RWPE1 (cell line): ENCODE results near the gene BTF3L4.

Source experiments
- CTCF ChIA-PET: fragments of 350-600 bp; sonication (Branson Sonifier 250); formaldehyde crosslinking; extraction: SDS; loops from one replicate; lab custom pipeline; 2021; lab: Yijun Ruan, JAX
- POLR2A ChIA-PET: fragments of 400-600 bp; formaldehyde crosslinking; extraction: SDS; loops from one replicate; lab custom pipeline; 2020; ENCODE audit warnings: antibody characterized with exemption; ENCODE audit not compliant: low non-redundant PET; lab: Yijun Ruan, JAX
- DNase-seq: peaks from one replicate; pipeline ENCODE4 v3.0.0; 2012; ENCODE audit warnings: low spot score
- H3K27ac ChIP-seq: fragments of 450-650 bp; 2 replicates; pipeline ENCODE4 v1.5.1; 2017
- TF ChIP-seq, protein P1 (sequence below): fragments of 450-650 bp; conservative IDR thresholded peaks from 2 replicates; pipeline ENCODE4 v1.5.1; 2017; ENCODE audit warnings: low read depth, mild to moderate bottlenecking

BTF3L4 gene

DNA sequence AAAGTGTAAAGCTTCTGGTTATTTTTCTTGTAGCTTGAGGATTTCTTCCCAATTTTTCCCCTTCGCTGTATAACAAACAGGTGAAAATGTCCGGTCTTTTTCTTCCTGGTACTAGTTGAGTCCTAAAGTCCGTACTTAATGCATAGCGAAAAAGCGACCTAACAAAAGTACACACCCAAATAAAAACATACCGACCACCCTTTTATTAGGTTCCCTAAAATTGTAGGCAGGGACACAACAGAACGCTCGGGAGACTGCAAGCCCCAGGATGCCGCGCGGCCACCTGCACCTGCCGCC lies 281 bp upstream of the BTF3L4 start:
- ChIA-PET POLR2A (interaction anchor here (1.2 kb wide), 1 partner anchor 349 kb away, joined by 3 read pairs; the partner anchor contains the start of genes ORC1 and PRPF38A), CTCF (interaction anchor here (0.5 to 0.8 kb wide), 3 partner anchors 57 to 303 kb away, joined by 4 to 7 read pairs (median 5); no protein-coding TSS in a partner anchor)
- H3K27ac ChIP-seq: peak overlapping the region; percentile 98
- no peak for DNase-seq
- TF ChIP-seq, protein P1, sequence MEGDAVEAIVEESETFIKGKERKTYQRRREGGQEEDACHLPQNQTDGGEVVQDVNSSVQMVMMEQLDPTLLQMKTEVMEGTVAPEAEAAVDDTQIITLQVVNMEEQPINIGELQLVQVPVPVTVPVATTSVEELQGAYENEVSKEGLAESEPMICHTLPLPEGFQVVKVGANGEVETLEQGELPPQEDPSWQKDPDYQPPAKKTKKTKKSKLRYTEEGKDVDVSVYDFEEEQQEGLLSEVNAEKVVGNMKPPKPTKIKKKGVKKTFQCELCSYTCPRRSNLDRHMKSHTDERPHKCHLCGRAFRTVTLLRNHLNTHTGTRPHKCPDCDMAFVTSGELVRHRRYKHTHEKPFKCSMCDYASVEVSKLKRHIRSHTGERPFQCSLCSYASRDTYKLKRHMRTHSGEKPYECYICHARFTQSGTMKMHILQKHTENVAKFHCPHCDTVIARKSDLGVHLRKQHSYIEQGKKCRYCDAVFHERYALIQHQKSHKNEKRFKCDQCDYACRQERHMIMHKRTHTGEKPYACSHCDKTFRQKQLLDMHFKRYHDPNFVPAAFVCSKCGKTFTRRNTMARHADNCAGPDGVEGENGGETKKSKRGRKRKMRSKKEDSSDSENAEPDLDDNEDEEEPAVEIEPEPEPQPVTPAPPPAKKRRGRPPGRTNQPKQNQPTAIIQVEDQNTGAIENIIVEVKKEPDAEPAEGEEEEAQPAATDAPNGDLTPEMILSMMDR: no peak

DNA sequence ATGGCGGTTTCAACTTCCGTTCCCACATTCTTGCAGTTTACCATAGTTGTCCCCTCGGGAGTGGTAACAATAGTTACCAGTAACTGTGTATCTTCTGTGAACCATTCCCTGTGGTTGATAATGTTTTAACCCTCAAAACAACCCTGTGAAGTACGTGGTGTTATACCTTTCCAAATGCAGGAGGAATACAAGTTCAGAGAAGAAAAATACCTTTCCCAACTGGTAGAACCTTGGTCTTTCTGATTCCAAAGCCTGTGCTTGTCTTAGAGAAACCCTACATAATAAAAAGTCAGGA lies 789 bp downstream of the BTF3L4 start:
- no peak for DNase-seq
- H3K27ac ChIP-seq: peak overlapping the region; percentile 98
- ChIA-PET CTCF (no interaction called here), POLR2A (no interaction called here)
- TF ChIP-seq, protein P1: no peak

DNA sequence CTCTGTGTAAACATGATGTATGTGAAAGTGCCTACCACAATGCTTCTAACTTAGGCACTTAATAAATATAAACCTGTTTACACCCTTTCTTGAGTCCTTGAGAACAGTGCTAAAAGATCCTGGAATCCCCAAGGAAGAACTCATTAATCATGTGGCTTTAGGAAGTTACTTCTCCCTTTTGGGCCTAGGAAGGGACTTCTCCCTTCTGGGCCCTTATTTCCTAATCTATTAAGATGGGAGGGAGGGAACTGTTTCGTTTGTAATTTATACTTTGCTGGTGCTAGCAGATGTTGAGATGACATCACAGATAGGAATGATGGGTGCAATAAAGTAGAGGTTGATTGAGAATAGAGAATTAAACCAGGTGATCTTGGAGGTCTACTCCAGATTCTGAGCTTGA lies 1.2 kb downstream of the BTF3L4 start:
- ChIA-PET POLR2A (no interaction called here), CTCF (no interaction called here)
- TF ChIP-seq, protein P1: no peak
- H3K27ac ChIP-seq: no peak overlapping the region
- DNase-seq: no peak

DNA sequence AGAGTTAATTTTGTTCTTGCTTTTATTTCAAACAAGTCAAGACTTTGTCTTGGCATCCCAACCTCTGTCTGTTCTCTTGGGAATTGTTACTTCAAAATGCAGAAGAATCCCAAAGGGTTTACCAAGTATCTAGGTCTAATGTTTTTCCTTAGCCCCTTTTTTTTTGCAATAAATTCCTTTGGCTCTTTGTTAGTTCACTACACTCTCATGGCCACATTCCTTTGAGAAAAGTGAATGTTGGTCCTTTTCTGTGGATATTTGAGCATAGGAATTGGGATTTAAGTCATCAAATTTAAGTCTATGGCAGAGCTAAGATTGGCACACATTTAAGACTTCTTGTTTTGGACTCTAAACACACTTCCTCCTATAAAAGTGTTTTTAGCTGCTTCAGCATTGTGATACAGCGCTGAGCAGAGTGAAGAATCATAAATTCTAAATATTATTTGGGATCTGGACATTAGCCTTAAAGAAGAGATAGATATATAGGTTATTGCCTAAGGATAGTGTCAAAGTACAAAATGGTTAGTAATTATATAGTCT lies 1.9 kb downstream of the BTF3L4 start:
- ChIA-PET POLR2A (interaction anchor here (0.6 kb wide), 1 partner anchor 178 kb away, joined by 3 read pairs; no protein-coding TSS in a partner anchor), CTCF (interaction anchor here (0.5 kb wide), 1 partner anchor 85 kb away, joined by 3 read pairs; no protein-coding TSS in a partner anchor)
- H3K27ac ChIP-seq: peak overlapping the region; percentile 86; the same call in 1 of the 2 replicates
- TF ChIP-seq, protein P1: no peak
- no peak for DNase-seq

DNA sequence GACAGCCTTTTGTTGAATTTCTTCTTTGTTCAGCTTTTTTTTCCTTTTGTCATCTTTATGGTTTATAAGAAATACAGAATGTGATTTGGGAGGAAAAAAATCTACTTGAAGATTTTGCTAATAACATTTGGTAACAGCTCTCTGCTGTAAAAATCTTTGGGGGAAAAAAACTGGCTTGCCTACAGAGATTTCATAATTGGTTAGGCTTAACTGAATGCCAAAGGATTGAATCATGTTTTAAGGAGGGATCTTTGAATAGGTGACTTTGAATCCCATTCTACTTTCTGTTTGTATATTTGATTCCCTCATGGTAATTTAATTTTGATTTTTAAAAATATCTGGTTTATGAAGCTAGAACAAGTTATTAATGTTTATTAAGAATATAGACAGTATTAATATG lies 3.2 kb downstream of the BTF3L4 start:
- DNase-seq: peak; percentile 72
- CTCF ChIA-PET: interaction anchor here (0.6 kb wide), 1 partner anchor 200 kb away, joined by 8 read pairs; no protein-coding TSS in a partner anchor
- POLR2A ChIA-PET: interaction anchor here (0.8 kb wide), 1 partner anchor 346 kb away, joined by 3 read pairs; no protein-coding TSS in a partner anchor
- TF ChIP-seq, protein P1: no peak
- H3K27ac ChIP-seq: no peak overlapping the region

DNA sequence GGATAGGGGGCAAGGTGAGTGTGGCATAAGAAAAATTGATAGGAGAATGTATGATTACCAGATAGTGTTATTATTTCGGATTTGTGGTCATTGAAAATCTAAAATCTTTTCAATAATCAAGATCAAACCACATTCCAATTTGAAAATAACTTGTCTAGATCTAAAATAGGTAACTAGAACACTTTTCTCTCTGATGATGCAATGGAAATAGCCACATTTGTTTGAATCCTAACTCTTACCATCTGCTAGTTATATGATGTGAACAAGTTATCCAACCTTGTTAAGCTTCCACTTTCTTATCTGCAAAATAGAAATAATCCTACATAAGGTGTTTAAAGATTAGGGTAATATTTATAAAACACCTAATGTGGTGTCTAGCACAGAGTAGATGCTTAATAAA lies 3.8 kb downstream of the BTF3L4 start:
- ChIA-PET POLR2A (no interaction called here), CTCF (interaction anchor here (0.6 to 1.3 kb wide), 2 partner anchors 11 to 1094 kb away, joined by 3 to 9 read pairs; no protein-coding TSS in a partner anchor)
- TF ChIP-seq, protein P1: no peak
- no peak overlapping the region for H3K27ac ChIP-seq
- no peak for DNase-seq
